Endothelial cell of umbilical vein (primary cell): ENCODE results near the gene SPOCD1. TPM values are rescaled to one million over a fixed set of nuclear protein-coding genes. Genes with fewer than 3 reads are reported as not detected.

ENCODE experiments used
- BruUV-seq: library from RNA; stranded (reverse); fragments of 400-500 nt; replicated peaks from 2 replicates; lab custom pipeline; 2021; lab: Mats Ljungman, UMichigan
- CTCF ChIA-PET: fragments of 300-600, 350-600 bp; sonication (Branson Sonifier 250); formaldehyde crosslinking; loops from one replicate; lab custom pipeline; 2021; ENCODE audit warnings: antibody characterized with exemption, inconsistent platforms; lab: Charles Lee
- POLR2A ChIA-PET: fragments of 300-600, 350-600 bp; sonication (Branson Sonifier 250); formaldehyde crosslinking; loops from one replicate; lab custom pipeline; 2021; ENCODE audit warnings: antibody characterized with exemption, inconsistent platforms; lab: Charles Lee
- DNase-seq: peaks from one replicate; pipeline ENCODE4 v3.0.0-alpha.2; 2011; ENCODE audit warnings: low read depth, low spot score
- FAIRE-seq: peaks from 2 replicates; lab custom pipeline; 2011; peaks lifted over from hg19 to GRCh38; lab: Jason Lieb, UNC
- H2AFZ ChIP-seq: 2 replicates; pipeline ENCODE4 v1.6.0; 2012; ENCODE audit warnings: low read depth, low read length, control low read depth, inconsistent platforms
- H3K27ac ChIP-seq: 2 replicates; pipeline ENCODE4 v1.5.1; 2011; ENCODE audit warnings: low read depth, mild to moderate bottlenecking, control low read depth, low read length, moderate library complexity; ENCODE audit not compliant: insufficient read depth
- H3K27me3 ChIP-seq, 2 experiments: 2 replicates each; pipeline versions ENCODE4 v1.6.0 to v1.6.1; 2011; ENCODE audit warnings: low read length in 2 of 2, mixed read lengths in 1 of 2; ENCODE audit not compliant: control insufficient read depth in 2 of 2, insufficient read depth in 2 of 2
- H3K36me3 ChIP-seq, 2 experiments: 2 replicates in 1 of 2; 3 replicates in 1 of 2; pipeline ENCODE4 v1.5.1; 2011; ENCODE audit warnings: low read length in 2 of 2, mild to moderate bottlenecking in 1 of 2, moderate library complexity in 1 of 2; ENCODE audit not compliant: control insufficient read depth in 2 of 2, insufficient read depth in 2 of 2; ENCODE audit errors: extremely low read depth in 1 of 2
- H3K4me1 ChIP-seq: 3 replicates; pipeline ENCODE4 v1.5.1; 2011; ENCODE audit warnings: mild to moderate bottlenecking, low read length; ENCODE audit not compliant: control insufficient read depth, insufficient read depth; ENCODE audit errors: extremely low read depth
- H3K4me2 ChIP-seq: 2 replicates; pipeline ENCODE4 v1.6.1; 2011; ENCODE audit warnings: low read length, control low read depth, mixed read lengths; ENCODE audit not compliant: insufficient read depth
- H3K4me3 ChIP-seq, 3 experiments: fragments of 200-600 bp in 1 of 3; sonication (generic), shearing (Covaris generic) in 1 of 3; replicated peaks in 1 of 3; 2 replicates each; pipeline ENCODE4 v1.5.1; 2011 to 2016; ENCODE audit warnings: control low read depth in 3 of 3, low read length in 3 of 3, mild to moderate bottlenecking in 2 of 3, inconsistent platforms in 1 of 3, low read depth in 1 of 3, moderate library complexity in 1 of 3; ENCODE audit not compliant: insufficient read depth in 1 of 3
- H3K79me2 ChIP-seq: 2 replicates; pipeline ENCODE4 v1.6.0; 2012; ENCODE audit warnings: low read length, inconsistent platforms; ENCODE audit not compliant: control insufficient read depth, insufficient read depth
- H3K9ac ChIP-seq: replicated peaks from 2 replicates; pipeline ENCODE3; 2011; ENCODE audit warnings: low read length, control low read depth; ENCODE audit not compliant: insufficient read depth; ENCODE audit errors: extremely low read depth
- H3K9me1 ChIP-seq: replicated peaks from 3 replicates; pipeline ENCODE4 v1.6.0; 2011; ENCODE audit warnings: mild to moderate bottlenecking, low read length; ENCODE audit not compliant: control insufficient read depth, insufficient read depth; ENCODE audit errors: extremely low read depth
- H3K9me3 ChIP-seq: replicated peaks from 2 replicates; pipeline ENCODE4 v1.5.1; 2012; ENCODE audit warnings: low read length, inconsistent platforms; ENCODE audit not compliant: control insufficient read depth, insufficient read depth
- H4K20me1 ChIP-seq: replicated peaks from 2 replicates; pipeline ENCODE3; 2011; ENCODE audit warnings: mild to moderate bottlenecking, low read length; ENCODE audit not compliant: control insufficient read depth, insufficient read depth; ENCODE audit errors: extremely low read depth
- EZH2 ChIP-seq: IDR thresholded peaks from 2 replicates; pipeline ENCODE4 v1.6.1; 2012; ENCODE audit warnings: borderline replicate concordance, low read depth, mild to moderate bottlenecking, moderate library complexity, low read length, inconsistent platforms; ENCODE audit not compliant: severe bottlenecking
- FOS ChIP-seq: IDR thresholded peaks from 2 replicates; pipeline ENCODE4 v1.6.1; 2011; ENCODE audit warnings: mild to moderate bottlenecking, low read length, moderate library complexity, borderline replicate concordance; ENCODE audit not compliant: insufficient read depth
- GATA2 ChIP-seq: IDR thresholded peaks from 2 replicates; pipeline ENCODE4 v1.7.0; 2011; ENCODE audit warnings: low read depth, mild to moderate bottlenecking, moderate library complexity, mixed read lengths, low read length; ENCODE audit not compliant: insufficient read length, insufficient read depth
- JUN ChIP-seq: IDR thresholded peaks from 2 replicates; pipeline ENCODE4 v1.6.1; 2011; ENCODE audit warnings: borderline replicate concordance, low read depth; ENCODE audit not compliant: insufficient read length, insufficient read depth
- MYC ChIP-seq: IDR thresholded peaks from one replicate; pipeline ENCODE4 v1.6.1; 2011; ENCODE audit warnings: mild to moderate bottlenecking, low read depth, low read length
- POLR2A ChIP-seq: IDR thresholded peaks from 2 replicates; pipeline ENCODE4 v1.6.1; 2012; ENCODE audit warnings: low read depth, mild to moderate bottlenecking, control low read depth, low read length
- dilution Hi-C: fragments of 300-500 bp; cut with MboI; formaldehyde crosslinking; loops from one replicate; pipeline ENCODE4 v1.15.0; 2019; ENCODE audit warnings: low sequenced_read_pairs; ENCODE audit not compliant: extremely low pct_ligation_motif_present
- intact Hi-C: fragments of 100-400 bp; cut with micrococcal nuclease; formaldehyde crosslinking; loops from one replicate; pipeline ENCODE4 v1.10.0; 2022
- polyA plus RNA-seq, 4 experiments: library from polyadenylated mRNA; depleted of rRNA in 3 of 4; stranded (reverse) in 3 of 4; unstranded in 1 of 4; fragments of >200 nt; gene quantifications; 2 replicates each; pipeline versions ENCODE4 v1.2.1 to v1.2.3, GENCODE V29; 2011 to 2012; ENCODE audit warnings: missing spikeins in 1 of 4
- total RNA-seq: library from RNA; stranded (reverse); gene quantifications from 2 replicates; pipeline ENCODE4 v1.2.3, GENCODE V29; 2021
- TF ChIP-seq, protein P1 (sequence below), 2 donors: IDR thresholded peaks; 1 replicate in 1 of 2; 2 replicates in 1 of 2; pipeline ENCODE4 v1.5.1; 2011; ENCODE audit warnings: low read length in 2 of 2, mild to moderate bottlenecking in 2 of 2, moderate library complexity in 2 of 2, control low read depth in 1 of 2, inconsistent platforms in 1 of 2, low read depth in 1 of 2; ENCODE audit not compliant: insufficient read depth in 1 of 2; ENCODE audit errors: extremely low read depth in 1 of 2

Gene SPOCD1
- total and polyA plus RNA-seq, 2 donors (not counting 3 experiments of a cell fraction or from before 2014, with no cell fraction given): 0.27 to 33.0 TPM

DNA sequence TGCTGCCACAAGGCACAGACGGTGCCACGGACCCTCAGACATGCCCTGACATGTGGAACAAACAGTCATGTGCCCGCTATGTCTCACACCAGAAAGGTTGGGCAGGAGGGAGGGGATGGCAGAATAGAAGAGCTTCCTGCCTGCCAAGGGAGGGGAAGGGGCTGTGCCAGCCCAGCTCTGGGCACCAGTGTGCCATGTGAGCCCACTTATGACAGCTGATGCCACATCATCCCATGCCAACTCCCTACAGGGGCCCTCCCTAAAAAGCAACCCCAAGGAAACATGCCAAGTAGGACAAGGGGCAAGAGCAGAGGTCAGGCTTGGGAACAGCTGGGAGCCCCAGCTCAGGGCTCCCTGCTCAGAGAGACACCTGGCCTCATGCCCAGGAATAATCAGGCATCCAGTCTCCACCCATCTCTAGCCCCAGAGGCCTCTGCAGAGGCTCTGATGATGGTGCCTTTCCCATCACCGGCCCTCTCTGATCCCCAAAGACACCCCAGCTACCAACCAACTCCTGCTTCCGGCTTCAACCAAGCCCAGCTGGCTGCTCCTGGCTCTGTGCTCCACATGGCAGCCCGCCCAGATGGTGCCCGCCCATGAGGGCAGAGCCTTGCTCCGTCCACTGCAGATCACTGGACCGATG is 62.0 kb downstream of the SPOCD1 start:
- FAIRE-seq: no peak
- no peak overlapping the region for H3K4me3 ChIP-seq
- intact Hi-C loops: no loop called here
- no peaks in the 10 kb centered on the region for H3K9me3 ChIP-seq
- H4K20me1 ChIP-seq: no peaks in the 10 kb centered on the region
- no peak overlapping the region for H3K9ac ChIP-seq
- ChIA-PET POLR2A (no interaction called here), CTCF (interaction anchor here (1.1 to 1.2 kb wide), 3 partner anchors 9 to 39 kb away, joined by 3 to 6 read pairs (median 5); no protein-coding TSS in a partner anchor)
- H3K4me1 ChIP-seq: no peaks in the 10 kb centered on the region
- no peak for DNase-seq
- H3K27me3 ChIP-seq: peaks cover 0 to 4% of the 10 kb centered on the region in 2 experiments
- no peak overlapping the region for H3K4me2 ChIP-seq
- no peak overlapping the region for H3K27ac ChIP-seq
- H2AFZ ChIP-seq: no peak overlapping the region
- no peaks in the 10 kb centered on the region for H3K9me1 ChIP-seq
- H3K36me3 ChIP-seq: no peaks in the 10 kb centered on the region
- TF ChIP-seq, protein P1, sequence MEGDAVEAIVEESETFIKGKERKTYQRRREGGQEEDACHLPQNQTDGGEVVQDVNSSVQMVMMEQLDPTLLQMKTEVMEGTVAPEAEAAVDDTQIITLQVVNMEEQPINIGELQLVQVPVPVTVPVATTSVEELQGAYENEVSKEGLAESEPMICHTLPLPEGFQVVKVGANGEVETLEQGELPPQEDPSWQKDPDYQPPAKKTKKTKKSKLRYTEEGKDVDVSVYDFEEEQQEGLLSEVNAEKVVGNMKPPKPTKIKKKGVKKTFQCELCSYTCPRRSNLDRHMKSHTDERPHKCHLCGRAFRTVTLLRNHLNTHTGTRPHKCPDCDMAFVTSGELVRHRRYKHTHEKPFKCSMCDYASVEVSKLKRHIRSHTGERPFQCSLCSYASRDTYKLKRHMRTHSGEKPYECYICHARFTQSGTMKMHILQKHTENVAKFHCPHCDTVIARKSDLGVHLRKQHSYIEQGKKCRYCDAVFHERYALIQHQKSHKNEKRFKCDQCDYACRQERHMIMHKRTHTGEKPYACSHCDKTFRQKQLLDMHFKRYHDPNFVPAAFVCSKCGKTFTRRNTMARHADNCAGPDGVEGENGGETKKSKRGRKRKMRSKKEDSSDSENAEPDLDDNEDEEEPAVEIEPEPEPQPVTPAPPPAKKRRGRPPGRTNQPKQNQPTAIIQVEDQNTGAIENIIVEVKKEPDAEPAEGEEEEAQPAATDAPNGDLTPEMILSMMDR (IDR thresholded peaks at IDR 0.05; ENCODE audit: extremely low read depth in 1 of 2, insufficient read depth in 1 of 2, low read depth in 1 of 2, low read length in 2 of 2): no peak
- TF ChIP-seq EZH2 (no peak), MYC (no peak), FOS (no peak), JUN (no peak), POLR2A (no peak), GATA2 (no peak)
- H3K79me2 ChIP-seq: no peaks in the 10 kb centered on the region
- BruUV-seq: no TSS peak
- dilution Hi-C loops: no loop called here
